Dedifferentiated amniotic fluid mesenchymal stem cell (primary cell): Measurements from ENCODE around the gene HDAC1.
"Not testable (repeated sequence)": the region's sequence is repeated elsewhere in the genome, so short reads cannot be mapped to it uniquely, and the experiment has no call there.

Source experiments
- DNase-seq: peaks from one replicate; pipeline ENCODE4 v3.0.0-alpha.2; 2016; ENCODE audit errors: extremely low spot score

The HDAC1 gene

DNA sequence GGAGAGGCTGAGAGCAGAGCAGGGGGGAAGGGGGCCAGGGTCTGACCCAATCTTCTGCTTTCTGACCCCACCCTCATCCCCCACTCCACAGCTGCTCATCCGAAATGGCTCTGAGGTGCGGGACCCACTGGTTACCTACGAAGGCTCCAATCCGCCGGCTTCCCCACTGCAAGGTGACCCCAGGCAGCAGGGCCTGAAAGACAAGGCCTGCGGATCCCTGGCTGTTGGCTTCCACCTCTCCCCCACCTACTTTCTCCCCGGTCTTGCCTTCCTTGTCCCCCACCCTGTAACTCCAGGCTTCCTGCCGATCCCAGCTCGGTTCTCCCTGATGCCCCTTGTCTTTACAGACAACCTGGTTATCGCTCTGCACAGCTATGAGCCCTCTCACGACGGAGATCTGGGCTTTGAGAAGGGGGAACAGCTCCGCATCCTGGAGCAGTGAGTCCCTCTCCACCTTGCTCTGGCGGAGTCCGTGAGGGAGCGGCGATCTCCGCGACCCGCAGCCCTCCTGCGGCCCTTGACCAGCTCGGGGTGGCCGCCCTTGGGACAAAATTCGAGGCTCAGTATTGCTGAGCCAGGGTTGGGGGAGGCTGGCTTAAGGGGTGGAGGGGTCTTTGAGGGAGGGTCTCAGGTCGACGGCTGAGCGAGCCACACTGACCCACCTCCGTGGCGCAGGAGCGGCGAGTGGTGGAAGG lies 17.1 kb upstream of the HDAC1 start:
- no peak for DNase-seq

GRCh38 chr1:32275424-32275823 lies 16.5 kb upstream of the HDAC1 start:
- no peak for DNase-seq

- DNase-seq = no peak
Observed at GRCh38 chr1:32276032-32276782, 15.7 kb upstream of the HDAC1 start.

GRCh38 chr1:32284777-32285176 lies 7.1 kb upstream of the HDAC1 start:
- DNase-seq = not testable (repeated sequence)

DNA sequence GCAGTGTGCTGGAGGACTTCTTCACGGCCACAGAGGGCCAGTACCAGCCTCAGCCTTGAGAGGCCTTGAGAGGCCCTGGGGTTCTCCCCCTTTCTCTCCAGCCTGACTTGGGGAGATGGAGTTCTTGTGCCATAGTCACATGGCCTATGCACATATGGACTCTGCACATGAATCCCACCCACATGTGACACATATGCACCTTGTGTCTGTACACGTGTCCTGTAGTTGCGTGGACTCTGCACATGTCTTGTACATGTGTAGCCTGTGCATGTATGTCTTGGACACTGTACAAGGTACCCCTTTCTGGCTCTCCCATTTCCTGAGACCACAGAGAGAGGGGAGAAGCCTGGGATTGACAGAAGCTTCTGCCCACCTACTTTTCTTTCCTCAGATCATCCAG lies 6.2 kb upstream of the HDAC1 start:
- no peak for DNase-seq

GRCh38 chr1:32286763-32287162 lies 5.1 kb upstream of the HDAC1 start:
- no peak for DNase-seq

- no peak for DNase-seq
Observed at GRCh38 chr1:32289256-32289655, 2.6 kb upstream of the HDAC1 start.

- no peak for DNase-seq
Observed at GRCh38 chr1:32291145-32291707, 657 bp upstream of the HDAC1 start.

GRCh38 chr1:32298211-32298610 lies 6.3 kb downstream of the HDAC1 start:
- not testable (repeated sequence) for DNase-seq

- no peak for DNase-seq
Observed at GRCh38 chr1:32299327-32299726, 7.4 kb downstream of the HDAC1 start.

GRCh38 chr1:32303358-32303757 lies 11.5 kb downstream of the HDAC1 start:
- DNase-seq = no peak

- no peak for DNase-seq
Observed at GRCh38 chr1:32303997-32304622, 12.2 kb downstream of the HDAC1 start.

GRCh38 chr1:32305310-32305709 lies 13.4 kb downstream of the HDAC1 start:
- DNase-seq = no peak

DNA sequence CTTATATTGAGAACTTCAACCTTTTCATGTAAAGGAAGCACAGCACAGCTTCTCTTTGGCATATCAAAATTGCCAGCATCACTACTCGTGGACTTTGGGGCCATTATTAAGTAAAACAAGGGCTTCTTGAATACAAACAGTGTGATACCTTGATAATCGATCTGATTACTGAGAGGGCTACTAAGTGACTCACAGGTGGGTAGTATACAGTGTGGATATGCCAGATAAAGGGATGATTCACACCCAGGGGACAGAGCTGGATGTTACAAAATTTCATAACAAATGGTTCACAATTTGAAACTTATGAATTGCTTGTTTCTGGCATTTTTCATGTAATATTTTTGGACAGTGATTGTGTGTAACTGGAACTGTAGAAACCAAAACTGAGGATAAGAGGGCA lies 15.4 kb downstream of the HDAC1 start:
- no peak for DNase-seq

DNA sequence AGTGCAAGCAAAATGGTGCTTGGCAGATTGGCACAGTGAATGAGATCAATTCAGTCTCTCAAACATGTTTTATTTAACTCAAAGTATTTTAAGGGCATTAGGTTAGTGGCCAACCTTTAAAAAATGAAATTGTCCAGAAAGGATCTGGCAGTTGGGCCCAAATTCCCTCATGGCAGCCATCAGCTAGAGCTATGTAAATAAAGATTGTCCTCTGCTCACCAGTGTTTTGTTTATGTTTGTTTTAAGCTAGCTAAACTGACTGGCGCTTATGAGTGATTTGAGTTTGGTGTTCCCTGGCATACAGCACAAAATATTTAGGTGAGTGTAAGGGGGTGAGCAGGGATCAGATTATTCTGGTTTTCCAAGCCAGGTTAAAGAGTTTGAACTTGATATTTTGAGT lies 18.1 kb downstream of the HDAC1 start:
- no peak for DNase-seq

DNA sequence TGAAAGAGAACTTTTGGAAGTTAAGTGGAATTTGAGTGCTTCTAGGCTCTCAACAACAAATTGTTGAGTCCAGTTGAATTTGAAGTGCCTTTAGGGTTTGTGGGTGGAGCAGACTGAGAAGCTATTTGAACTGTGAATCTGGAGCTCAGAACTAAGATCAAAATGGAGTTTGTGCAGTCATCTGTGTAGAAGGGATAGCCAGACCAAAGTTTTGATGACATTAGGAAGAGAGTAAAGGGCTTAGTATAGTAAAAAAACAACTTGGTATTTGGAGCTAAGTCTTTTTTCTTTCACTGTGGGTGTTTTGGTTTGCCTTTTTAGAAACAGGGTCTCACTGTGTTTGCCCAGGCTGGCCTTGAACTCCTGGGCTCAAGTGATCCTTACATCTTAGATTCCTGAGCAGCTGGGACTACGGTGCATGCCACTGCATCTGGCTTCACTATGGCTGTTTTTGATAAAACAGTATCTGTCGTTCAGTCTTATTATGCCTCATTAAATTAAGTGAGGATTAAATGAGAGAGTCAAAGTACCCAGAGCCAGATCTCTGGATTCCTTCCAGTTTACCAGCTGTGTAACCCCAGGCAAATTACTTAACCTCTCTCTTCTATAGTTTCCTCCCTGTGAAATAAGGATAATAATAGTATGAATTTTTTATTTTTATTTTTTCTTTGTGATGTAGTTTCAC lies 20.0 kb downstream of the HDAC1 start:
- DNase-seq = no peak

- DNase-seq = no peak
Observed at GRCh38 chr1:32316903-32317277, 25.0 kb downstream of the HDAC1 start.

DNA sequence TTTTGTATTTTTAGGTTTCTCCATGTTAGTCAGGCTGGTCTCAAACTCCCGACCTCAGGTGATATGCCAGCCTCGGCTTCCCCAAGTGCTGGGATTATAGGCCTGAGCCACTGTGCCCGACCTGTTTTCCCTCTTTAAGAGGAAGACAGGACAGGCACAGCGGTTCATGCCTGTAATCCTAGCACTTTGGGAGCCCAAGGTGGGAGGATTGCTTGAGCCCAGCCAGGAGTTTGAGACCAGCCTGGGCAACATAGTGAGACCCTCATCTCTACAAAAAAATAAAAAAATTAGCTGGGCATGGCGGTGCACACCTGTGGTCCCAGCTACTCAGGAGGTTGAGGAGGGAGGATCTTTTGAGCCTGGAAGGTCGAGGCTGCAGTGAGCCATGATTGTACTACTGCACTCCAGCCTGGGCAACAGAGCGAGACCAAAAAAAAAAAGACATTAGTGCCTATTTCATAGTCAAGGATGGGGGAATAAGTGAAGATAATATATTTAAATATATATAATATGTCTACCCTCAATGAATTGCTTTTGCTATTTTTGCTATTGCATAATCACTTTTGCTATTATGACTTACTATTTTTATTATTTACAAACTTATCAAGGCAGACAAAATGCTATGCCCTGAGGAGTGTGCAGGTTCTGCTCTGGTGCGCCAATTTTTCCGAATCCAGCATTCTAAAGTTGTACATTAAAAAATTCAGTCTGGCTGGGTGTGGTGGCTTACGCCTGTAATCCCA lies 26.4 kb downstream of the HDAC1 start:
- no peak for DNase-seq

DNA sequence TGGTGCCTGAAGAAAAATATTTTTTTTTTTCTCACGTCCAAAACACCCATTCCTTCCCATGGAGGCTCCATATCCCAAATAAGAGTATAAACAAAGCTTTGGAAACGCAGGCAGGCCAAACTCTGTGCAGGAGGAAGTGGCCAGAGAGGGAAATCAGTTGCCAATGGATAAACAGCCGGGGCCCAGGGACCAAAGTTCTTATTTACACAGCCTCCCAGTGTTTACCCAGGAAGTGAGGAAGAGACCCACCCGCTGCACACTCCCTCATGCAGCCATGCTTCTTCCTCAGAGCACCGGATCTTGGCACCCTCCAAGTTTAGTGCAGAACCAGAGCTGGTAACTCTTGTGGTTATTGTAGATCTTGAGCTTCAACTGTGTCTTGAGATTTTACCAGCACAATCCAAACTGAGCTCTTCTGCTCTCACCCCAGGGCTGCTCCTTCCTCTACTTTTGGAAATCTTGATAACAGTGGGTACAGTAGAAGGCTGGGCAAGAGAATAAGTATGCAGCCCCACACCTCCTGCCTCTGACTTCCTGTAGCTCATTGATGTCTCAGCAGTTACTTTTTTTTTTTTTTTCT lies 29.9 kb downstream of the HDAC1 start:
- DNase-seq = no peak

- DNase-seq = no peak
Observed at GRCh38 chr1:32327204-32327603, 35.3 kb downstream of the HDAC1 start.

DNA sequence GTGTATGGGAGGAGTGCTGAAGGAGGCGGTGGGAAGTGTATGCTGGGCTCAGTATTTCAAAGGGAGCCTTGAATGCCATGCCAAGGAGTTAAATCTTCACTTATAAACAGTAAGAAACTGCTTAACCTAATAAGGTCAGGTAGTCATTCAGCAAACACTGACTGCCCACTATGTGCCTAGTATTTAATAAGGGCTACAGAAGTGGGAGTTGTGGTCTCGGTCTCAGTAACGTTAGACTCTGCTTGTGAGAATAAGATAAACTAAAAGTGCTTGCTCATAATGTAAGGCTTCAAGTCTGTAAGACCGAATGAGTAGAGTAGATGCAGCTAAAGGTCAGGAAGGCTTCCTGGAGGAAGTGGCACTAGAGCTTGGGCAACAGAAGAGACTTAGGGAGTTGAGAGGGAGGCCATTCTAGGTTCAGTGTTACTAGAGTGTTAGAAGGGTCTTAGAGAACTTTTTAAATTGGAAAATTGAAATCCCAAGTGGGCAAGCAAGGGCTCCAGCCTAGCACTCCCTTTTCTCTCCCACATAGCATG lies 38.1 kb downstream of the HDAC1 start:
- no peak for DNase-seq
